H1 (cell line): ENCODE results near the gene GREM2. TPM values are rescaled to one million over a fixed set of nuclear protein-coding genes. Genes with fewer than 3 reads are reported as not detected.

ENCODE experiments used
- CTCF ChIA-PET: fragments of 300-600 bp; sonication (Branson Sonifier 250); formaldehyde crosslinking; loops from one replicate; lab custom pipeline; 2021; ENCODE audit not compliant: partially characterized antibody; lab: Charles Lee
- POLR2A ChIA-PET: fragments of 300-600 bp; sonication (Branson Sonifier 250); formaldehyde crosslinking; loops from one replicate; lab custom pipeline; 2021; ENCODE audit warnings: inconsistent platforms; ENCODE audit not compliant: partially characterized antibody; lab: Charles Lee
- DNase-seq, 2 experiments: peaks; one replicate each; pipeline versions ENCODE4 v3.0.0 to v3.0.0-alpha.2; 2010 to 2022; ENCODE audit warnings: low spot score in 2 of 2, low read depth in 1 of 2, mixed read lengths in 1 of 2
- FAIRE-seq: peaks from 2 replicates; lab custom pipeline; 2011; peaks lifted over from hg19 to GRCh38; lab: Jason Lieb, UNC
- H2AFZ ChIP-seq: 2 replicates; pipeline ENCODE4 v1.8.1; 2012; ENCODE audit warnings: low read length, inconsistent platforms
- H2AK5ac ChIP-seq: 2 replicates; pipeline ENCODE4 v1.6.1; 2013; ENCODE audit warnings: low read depth, low read length
- H2BK120ac ChIP-seq: replicated peaks from 2 replicates; pipeline ENCODE3; 2013; ENCODE audit warnings: low read depth, low read length, inconsistent platforms
- H2BK12ac ChIP-seq: 2 replicates; pipeline ENCODE4 v1.6.1; 2013; ENCODE audit warnings: low read depth, low read length
- H2BK15ac ChIP-seq: 2 replicates; pipeline ENCODE4 v1.6.1; 2013; ENCODE audit warnings: low read length
- H2BK20ac ChIP-seq: 2 replicates; pipeline ENCODE4 v1.6.1; 2013; ENCODE audit warnings: low read length
- H2BK5ac ChIP-seq: 2 replicates; pipeline ENCODE4 v1.6.1; 2013; ENCODE audit warnings: low read depth, low read length
- H3K14ac ChIP-seq: 2 replicates; pipeline ENCODE4 v1.6.1; 2013; ENCODE audit warnings: inconsistent platforms; ENCODE audit not compliant: insufficient read length
- H3K18ac ChIP-seq: 2 replicates; pipeline ENCODE4 v1.6.1; 2013; ENCODE audit warnings: low read length; ENCODE audit errors: extremely low read depth
- H3K23ac ChIP-seq: 2 replicates; pipeline ENCODE4 v1.6.1; 2013; ENCODE audit warnings: inconsistent platforms; ENCODE audit not compliant: insufficient read length
- H3K23me2 ChIP-seq: 2 replicates; pipeline ENCODE4 v1.6.1; 2013; ENCODE audit warnings: low read depth, low read length
- H3K27ac ChIP-seq: 2 replicates; pipeline ENCODE4 v1.6.1; 2011; ENCODE audit warnings: low read depth, low read length, inconsistent platforms
- H3K27me3 ChIP-seq, 4 experiments: replicated peaks in 1 of 4; 1 replicate in 1 of 4; 2 replicates in 3 of 4; pipeline versions ENCODE4 v1.6.1 to v1.8.1; 2011 to 2013; ENCODE audit warnings: low read length in 3 of 4, mild to moderate bottlenecking in 3 of 4, inconsistent platforms in 2 of 4, mixed read lengths in 2 of 4, moderate library complexity in 1 of 4; ENCODE audit not compliant: control insufficient read depth in 3 of 4, insufficient read depth in 3 of 4; ENCODE audit errors: extremely low read depth in 1 of 4
- H3K36me3 ChIP-seq, 4 experiments: 2 replicates each; pipeline versions ENCODE4 v1.6.1 to v1.8.1; 2011 to 2013; ENCODE audit warnings: mild to moderate bottlenecking in 4 of 4, low read length in 3 of 4, moderate library complexity in 2 of 4, control low read depth in 1 of 4, inconsistent platforms in 1 of 4; ENCODE audit not compliant: insufficient read depth in 4 of 4, control insufficient read depth in 2 of 4
- H3K4ac ChIP-seq: replicated peaks from 2 replicates; pipeline ENCODE3; 2013; ENCODE audit warnings: low read length, low read depth, mixed read lengths, inconsistent platforms; ENCODE audit not compliant: insufficient read length
- H3K4me1 ChIP-seq, 4 experiments: replicated peaks in 1 of 4; 1 replicate in 1 of 4; 2 replicates in 3 of 4; pipeline versions ENCODE4 v1.6.1 to v1.8.1; 2011 to 2013; ENCODE audit warnings: low read length in 3 of 4, inconsistent platforms in 2 of 4, mixed read lengths in 1 of 4; ENCODE audit not compliant: insufficient read depth in 4 of 4, control insufficient read depth in 3 of 4
- H3K4me2 ChIP-seq, 2 experiments: 2 replicates each; pipeline versions ENCODE4 v1.6.1 to v1.8.1; 2011 to 2013; ENCODE audit warnings: low read depth in 2 of 2, low read length in 2 of 2, control low read depth in 1 of 2, inconsistent platforms in 1 of 2, mild to moderate bottlenecking in 1 of 2; ENCODE audit not compliant: insufficient read depth in 1 of 2
- H3K4me3 ChIP-seq, 4 experiments: fragments of 200-600, 300-600 bp in 1 of 4; sonication (generic), shearing (Covaris generic), sonication (Bioruptor Twin) in 1 of 4; 2 replicates each; pipeline versions ENCODE4 v1.5.1 to v1.8.1; 2011 to 2016; ENCODE audit warnings: low read length in 4 of 4, low read depth in 3 of 4, control low read depth in 2 of 4, inconsistent platforms in 2 of 4, mild to moderate bottlenecking in 2 of 4, mixed read lengths in 1 of 4, moderate library complexity in 1 of 4; ENCODE audit not compliant: insufficient read depth in 2 of 4; ENCODE audit errors: extremely low read depth in 1 of 4
- H3K56ac ChIP-seq: replicated peaks from 2 replicates; pipeline ENCODE3; 2013; ENCODE audit warnings: low read depth, mild to moderate bottlenecking, mixed read lengths, low read length, inconsistent platforms; ENCODE audit not compliant: insufficient read length
- H3K79me1 ChIP-seq: 2 replicates; pipeline ENCODE4 v1.6.1; 2013; ENCODE audit warnings: low read depth, low read length, control low read depth
- H3K79me2 ChIP-seq, 2 experiments: 2 replicates each; pipeline versions ENCODE4 v1.6.1 to v1.8.1; 2012 to 2013; ENCODE audit warnings: low read length in 2 of 2, mild to moderate bottlenecking in 2 of 2, inconsistent platforms in 1 of 2; ENCODE audit not compliant: insufficient read depth in 2 of 2, control insufficient read depth in 1 of 2
- H3K9ac ChIP-seq, 4 experiments: replicated peaks in 1 of 4; 1 replicate in 1 of 4; 2 replicates in 3 of 4; pipeline versions ENCODE4 v1.6.1 to v1.8.1; 2011 to 2013; ENCODE audit warnings: low read depth in 3 of 4, low read length in 3 of 4, control low read depth in 2 of 4, mild to moderate bottlenecking in 2 of 4, moderate library complexity in 2 of 4, inconsistent platforms in 1 of 4; ENCODE audit errors: extremely low read depth in 1 of 4
- H3K9me3 ChIP-seq, 2 experiments: 2 replicates each; pipeline versions ENCODE4 v1.6.1 to v1.8.1; 2012 to 2013; ENCODE audit warnings: mild to moderate bottlenecking in 2 of 2, moderate library complexity in 2 of 2, control low read depth in 1 of 2, inconsistent platforms in 1 of 2, low read depth in 1 of 2, low read length in 1 of 2, mixed read lengths in 1 of 2; ENCODE audit not compliant: insufficient read depth in 2 of 2
- H4K20me1 ChIP-seq, 2 experiments: replicated peaks in 1 of 2; 2 replicates each; pipeline versions ENCODE3 to v1.8.1; 2011 to 2013; ENCODE audit warnings: inconsistent platforms in 2 of 2, low read length in 2 of 2, mild to moderate bottlenecking in 1 of 2; ENCODE audit not compliant: insufficient read depth in 2 of 2, control insufficient read depth in 1 of 2
- H4K5ac ChIP-seq: 2 replicates; pipeline ENCODE4 v1.6.1; 2013; ENCODE audit warnings: low read length, low read depth, mixed read lengths, inconsistent platforms; ENCODE audit not compliant: insufficient read length
- H4K8ac ChIP-seq: 2 replicates; pipeline ENCODE4 v1.8.0; 2013; ENCODE audit warnings: mild to moderate bottlenecking, moderate library complexity, low read length, inconsistent platforms; ENCODE audit not compliant: insufficient read depth; ENCODE audit errors: extremely low read depth
- H4K91ac ChIP-seq: replicated peaks from 2 replicates; pipeline ENCODE3; 2013; ENCODE audit warnings: low read length, mixed read lengths, inconsistent platforms; ENCODE audit not compliant: insufficient read length
- BACH1 ChIP-seq: IDR thresholded peaks from 2 replicates; pipeline ENCODE4 v1.6.1; 2012; ENCODE audit warnings: low read length, improper control_type of control experiment
- CEBPB ChIP-seq: IDR thresholded peaks from 2 replicates; pipeline ENCODE4 v1.6.1; 2012; ENCODE audit warnings: low read depth, low read length
- FOSL1 ChIP-seq: IDR thresholded peaks from 2 replicates; pipeline ENCODE4 v1.6.1; 2011; ENCODE audit warnings: mild to moderate bottlenecking, low read depth, low read length, moderate library complexity; ENCODE audit not compliant: insufficient read depth
- GTF2F1 ChIP-seq: IDR thresholded peaks from 2 replicates; pipeline ENCODE4 v1.6.1; 2012; ENCODE audit warnings: low read depth, low read length, improper control_type of control experiment, borderline replicate concordance
- MAFK ChIP-seq: IDR thresholded peaks from 2 replicates; pipeline ENCODE4 v1.6.1; 2012; ENCODE audit warnings: low read depth, mild to moderate bottlenecking, improper control_type of control experiment, low read length
- WGBS, 2 experiments: shearing (Covaris generic) in 1 of 2; methylation state at CpG; one replicate each; pipeline versions ENCODE4 v1.1.6 to v1.1.7; 2013 to 2015; ENCODE audit warnings: low lambda C conversion rate in 2 of 2, mixed read lengths in 2 of 2, inconsistent platforms in 1 of 2, low coverage in 1 of 2, missing lambda C conversion rate in 1 of 2; ENCODE audit not compliant: insufficient replicate concordance in 2 of 2, insufficient coverage in 1 of 2, insufficient read length in 1 of 2; ENCODE audit errors: extremely low coverage in 1 of 2, missing lambda C conversion rate in 1 of 2; 5-methylcytosine and 5-hydroxymethylcytosine counted together
- polyA plus RNA-seq, 7 experiments: library from polyadenylated mRNA; depleted of rRNA in 3 of 7; stranded (reverse) in 5 of 7; unstranded in 2 of 7; fragments of >200 nt in 5 of 7; fragments of 200-250 nt in 2 of 7; gene quantifications; 1 replicate in 5 of 7; 2 replicates in 1 of 7; 4 replicates in 1 of 7; pipeline versions ENCODE4 v1.2.1 to v1.2.3, GENCODE V29; 2011 to 2013; ENCODE audit warnings: missing spikeins in 2 of 7, mixed read lengths in 2 of 7
- total RNA-seq: library from RNA; stranded (reverse); fragmentation: NEBNext Ultra II Directional; extraction: Animal tissue kit (Norgen Biotek cat#: 25700); gene quantifications from 2 replicates; pipeline ENCODE4 v1.2.1, GENCODE V29; 2021
- TF ChIP-seq, protein P1 (sequence below): IDR thresholded peaks from 2 replicates; pipeline ENCODE4 v1.6.1; 2011; ENCODE audit warnings: low read depth, mild to moderate bottlenecking, low read length; ENCODE audit not compliant: insufficient read depth

GREM2 gene
- total and polyA plus RNA-seq, 2 of the 8 experiments (the other 6 are each of a cell fraction or from before 2014, with no cell fraction given), result 0.05 TPM; not detected in 1

DNA sequence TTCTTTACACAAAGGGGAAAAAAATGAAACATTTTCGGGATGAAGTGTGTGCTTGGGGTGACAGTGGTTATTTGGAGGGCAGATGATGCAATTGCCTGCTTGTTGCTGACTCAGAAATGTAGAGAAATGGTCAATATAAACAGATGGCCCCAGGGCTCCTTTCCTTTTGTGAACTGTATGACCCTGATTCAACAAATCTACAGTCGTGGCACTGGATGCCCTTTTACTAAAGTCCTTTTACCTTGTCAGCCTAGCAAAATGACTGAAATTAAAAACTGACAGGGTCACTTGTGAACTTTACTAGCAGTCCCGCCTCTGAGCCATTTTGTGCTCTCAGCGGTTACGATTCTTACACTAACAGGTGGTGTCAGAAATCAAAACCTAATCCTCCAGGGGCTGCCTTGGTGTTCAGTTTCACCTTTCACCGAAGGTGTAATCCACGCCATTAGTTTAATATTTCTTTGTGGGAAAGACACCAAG, 49.8 kb downstream of the GREM2 start:
- POLR2A ChIA-PET, result no interaction called here
- peak; percentile 7 for FAIRE-seq
- no peak overlapping the region for H2BK5ac ChIP-seq

More for the DNA sequence above, 49.8 kb downstream of the GREM2 start:
- no peak overlapping the region; the same call in 1 of the 2 replicates for H2BK12ac ChIP-seq
- no peak overlapping the region for H3K56ac ChIP-seq
- H3K4me2 ChIP-seq, result no peak overlapping the region
- no peaks in the 10 kb centered on the region for H3K79me1 ChIP-seq
- no peaks in the 10 kb centered on the region for H3K79me2 ChIP-seq
- H4K20me1 ChIP-seq, result peaks cover 0 to 5% of the 10 kb centered on the region in 2 experiments
- no peak overlapping the region for H2BK120ac ChIP-seq
- H3K14ac ChIP-seq, result no peak overlapping the region
- H3K18ac ChIP-seq, result no peak overlapping the region
- no peaks in the 10 kb centered on the region for H3K27me3 ChIP-seq
- WGBS, 2 experiments, result 90% methylated on average over 7 of the region's 7 CpGs; no CpG with 5 or more reads in 1 of the 2 experiments
- CTCF ChIA-PET, result interaction anchor here (1.0 kb wide), 1 partner anchor 10 kb away, joined by 3 read pairs; no protein-coding TSS in a partner anchor
- no peak overlapping the region for H3K27ac ChIP-seq
- no peak overlapping the region for H4K5ac ChIP-seq
- no peaks in the 10 kb centered on the region for H3K36me3 ChIP-seq
- no peak overlapping the region for H2BK20ac ChIP-seq
- no peaks in the 10 kb centered on the region for H3K4me1 ChIP-seq
- no peak overlapping the region for H3K23ac ChIP-seq
- H3K9ac ChIP-seq, result no peak overlapping the region
- H4K8ac ChIP-seq, result no peak overlapping the region
- H2AK5ac ChIP-seq, result no peak overlapping the region
- H2BK15ac ChIP-seq, result no peak overlapping the region
- no peak overlapping the region for H4K91ac ChIP-seq
- 0 out of 2 replicates have a peak overlapping the region, but pooled peaks have one; percentile 28 for H2AFZ ChIP-seq
- H3K9me3 ChIP-seq, result no peaks in the 10 kb centered on the region
- H3K23me2 ChIP-seq, result peaks cover 6% of the 10 kb centered on the region
- no peak overlapping the region for H3K4ac ChIP-seq
- no peak overlapping the region for H3K4me3 ChIP-seq
- no peak for DNase-seq
- TF ChIP-seq MAFK (peak; percentile 41; the same call in 1 of the 2 replicates), FOSL1 (no peak), GTF2F1 (no peak), CEBPB (peak; percentile 85), BACH1 (0 out of 2 replicates have a peak, but pooled peaks have one; percentile 38)
- TF ChIP-seq, protein P1, sequence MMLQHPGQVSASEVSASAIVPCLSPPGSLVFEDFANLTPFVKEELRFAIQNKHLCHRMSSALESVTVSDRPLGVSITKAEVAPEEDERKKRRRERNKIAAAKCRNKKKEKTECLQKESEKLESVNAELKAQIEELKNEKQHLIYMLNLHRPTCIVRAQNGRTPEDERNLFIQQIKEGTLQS, result peak; percentile 42; the same call in 1 of the 2 replicates
